ENCODE data around the gene FOLH1. TPM values are rescaled to one million over a fixed set of nuclear protein-coding genes. Genes with fewer than 3 reads are reported as not detected.
"Not testable (repeated sequence)": the region's sequence is repeated elsewhere in the genome, so short reads cannot be mapped to it uniquely, and the experiment has no call there.

Gene FOLH1
- total RNA-seq, 1 experiment from 2014 or later: not detected

DNA sequence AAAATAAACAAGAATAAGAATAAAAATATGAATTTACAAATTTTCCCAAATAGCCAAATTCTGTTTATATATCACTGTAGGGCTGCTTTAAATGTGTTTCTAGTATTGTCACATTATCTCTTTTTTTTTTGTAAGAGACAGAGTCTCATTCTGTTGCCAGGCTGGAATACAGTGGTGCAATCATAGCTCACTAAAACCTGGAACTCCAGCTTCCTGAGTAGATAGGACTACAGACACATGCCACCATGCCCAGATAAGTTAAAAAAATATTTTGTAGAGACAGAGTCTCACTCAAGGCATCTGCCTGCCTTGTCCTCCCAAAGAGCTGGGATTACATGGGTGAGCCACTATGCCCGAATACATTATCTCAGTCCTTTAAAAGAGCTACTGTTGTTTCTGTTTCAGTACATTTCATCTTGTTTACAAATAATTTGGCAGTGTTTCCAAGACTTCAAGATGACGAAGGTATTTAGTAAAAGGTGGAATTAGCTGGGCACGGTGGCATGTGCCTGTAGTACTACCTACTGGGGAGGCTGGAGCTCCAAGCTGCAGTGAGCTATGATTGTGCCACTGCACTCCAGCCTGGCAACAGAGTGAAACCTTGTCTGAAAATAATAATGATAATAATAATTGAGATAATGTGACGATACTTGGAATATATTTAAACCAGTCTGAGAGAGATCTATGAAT is 6.0 kb downstream of the FOLH1 start:
- RAD21 ChIA-PET (ENCODE audit: low non-redundant PET in 1 of 2, low total read pairs in 2 of 2, uncharacterized antibody in 2 of 2, unreplicated experiment in 2 of 2): no interaction called here
- POLR2A ChIA-PET: no interaction called here

DNA sequence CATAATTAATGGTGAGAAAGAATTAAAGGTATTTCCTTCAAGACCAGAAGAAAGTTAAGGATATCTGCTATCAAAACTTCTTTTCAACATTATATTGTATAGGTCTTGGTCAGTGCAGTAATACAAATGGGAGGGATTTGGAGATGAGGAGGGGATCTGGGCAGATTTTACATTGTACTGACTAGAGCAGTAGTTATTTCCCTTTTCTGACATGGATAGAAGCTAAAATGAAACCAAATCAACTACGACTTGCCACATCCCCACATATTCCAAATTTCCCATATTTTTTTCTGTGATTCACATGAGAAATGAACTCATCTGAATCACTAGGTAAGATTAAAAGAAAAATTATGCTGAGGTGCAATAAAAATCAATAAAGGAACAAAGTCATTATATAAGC is 11.6 kb downstream of the FOLH1 start:
- H2AFZ ChIP-seq (ENCODE audit: low read depth, low read length, poor library complexity, severe bottlenecking); H3K79me2 ChIP-seq (ENCODE audit: insufficient read depth, low read length); H3K27me3 ChIP-seq (ENCODE audit: insufficient read depth, low read length); H3K4me2 ChIP-seq (ENCODE audit: low read length); H3K4me1 ChIP-seq (ENCODE audit: control insufficient read depth in 1 of 2, insufficient read depth in 2 of 2, low read length in 2 of 2); H4K20me1 ChIP-seq (ENCODE audit: insufficient read depth); H3K36me3 ChIP-seq (ENCODE audit: control insufficient read depth in 1 of 2, insufficient read depth in 2 of 2, low read length in 2 of 2); ATAC-seq; intact Hi-C loops (cut with micrococcal nuclease); H3K4me3 ChIP-seq (replicated peaks in 1 of 2; ENCODE audit: low read depth in 1 of 2, low read length in 2 of 2); DNase-seq (ENCODE audit: low read depth, low spot score); H3K9me2 ChIP-seq (ENCODE audit: insufficient read depth); H3K27ac ChIP-seq (ENCODE audit: low read depth, low read length); RAD21 ChIA-PET (ENCODE audit: low non-redundant PET in 1 of 2, low total read pairs in 2 of 2, uncharacterized antibody in 2 of 2, unreplicated experiment in 2 of 2); POLR2A ChIA-PET; H3K9me3 ChIP-seq (ENCODE audit: control insufficient read depth in 1 of 2, insufficient read depth in 1 of 2, low read depth in 1 of 2, low read length in 2 of 2); CTCF ChIA-PET; BruUV-seq (replicated peaks); H3K9ac ChIP-seq (ENCODE audit: low read length): not testable (repeated sequence)

More for the DNA sequence above, 6.0 kb downstream of the FOLH1 start:
- H4K20me1 ChIP-seq (ENCODE audit: insufficient read depth): no peaks in the 10 kb centered on the region
- no peak overlapping the region for H3K9ac ChIP-seq (ENCODE audit: low read length)
- H3K9me2 ChIP-seq (ENCODE audit: insufficient read depth): no peaks in the 10 kb centered on the region
- no peak overlapping the region for H3K4me2 ChIP-seq (ENCODE audit: low read length)
- no peaks in the 10 kb centered on the region for H3K27me3 ChIP-seq (ENCODE audit: insufficient read depth, low read length)
- intact Hi-C loops (cut with micrococcal nuclease): no loop called here
- CTCF ChIA-PET: no interaction called here
- no peak overlapping the region for H2AFZ ChIP-seq (ENCODE audit: low read depth, low read length, poor library complexity, severe bottlenecking)
- no TSS peak for BruUV-seq (replicated peaks)
- DNase-seq (ENCODE audit: low read depth, low spot score) (no peak), ATAC-seq (no peak)
- H3K9me3 ChIP-seq (ENCODE audit: control insufficient read depth in 1 of 2, insufficient read depth in 1 of 2, low read depth in 1 of 2, low read length in 2 of 2): no peaks in the 10 kb centered on the region; a peak in 1 of 4 replicates
- H3K27ac ChIP-seq (ENCODE audit: low read depth, low read length): no peak overlapping the region
- no peaks in the 10 kb centered on the region for H3K79me2 ChIP-seq (ENCODE audit: insufficient read depth, low read length)
- H3K4me1 ChIP-seq (ENCODE audit: control insufficient read depth in 1 of 2, insufficient read depth in 2 of 2, low read length in 2 of 2): no peaks in the 10 kb centered on the region
- no peak overlapping the region for H3K4me3 ChIP-seq (replicated peaks in 1 of 2; ENCODE audit: low read depth in 1 of 2, low read length in 2 of 2)
- TF ChIP-seq YY1 (IDR thresholded peaks at IDR 0.05; ENCODE audit: extremely low read depth, insufficient replicate concordance, low read depth, low read length) (no peak), EZH2 (IDR thresholded peaks at IDR 0.05) (no peak), SIN3A (IDR thresholded peaks at IDR 0.05; ENCODE audit: low read depth) (no peak), SP1 (IDR thresholded peaks at IDR 0.05; ENCODE audit: low read depth) (no peak), CEBPB (IDR thresholded peaks at IDR 0.05; ENCODE audit: low read depth) (no peak), SRF (IDR thresholded peaks at IDR 0.05; ENCODE audit: low read depth) (no peak)
- TF ChIP-seq, protein P1, sequence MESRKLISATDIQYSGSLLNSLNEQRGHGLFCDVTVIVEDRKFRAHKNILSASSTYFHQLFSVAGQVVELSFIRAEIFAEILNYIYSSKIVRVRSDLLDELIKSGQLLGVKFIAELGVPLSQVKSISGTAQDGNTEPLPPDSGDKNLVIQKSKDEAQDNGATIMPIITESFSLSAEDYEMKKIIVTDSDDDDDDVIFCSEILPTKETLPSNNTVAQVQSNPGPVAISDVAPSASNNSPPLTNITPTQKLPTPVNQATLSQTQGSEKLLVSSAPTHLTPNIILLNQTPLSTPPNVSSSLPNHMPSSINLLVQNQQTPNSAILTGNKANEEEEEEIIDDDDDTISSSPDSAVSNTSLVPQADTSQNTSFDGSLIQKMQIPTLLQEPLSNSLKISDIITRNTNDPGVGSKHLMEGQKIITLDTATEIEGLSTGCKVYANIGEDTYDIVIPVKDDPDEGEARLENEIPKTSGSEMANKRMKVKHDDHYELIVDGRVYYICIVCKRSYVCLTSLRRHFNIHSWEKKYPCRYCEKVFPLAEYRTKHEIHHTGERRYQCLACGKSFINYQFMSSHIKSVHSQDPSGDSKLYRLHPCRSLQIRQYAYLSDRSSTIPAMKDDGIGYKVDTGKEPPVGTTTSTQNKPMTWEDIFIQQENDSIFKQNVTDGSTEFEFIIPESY (IDR thresholded peaks at IDR 0.05; ENCODE audit: extremely low read depth, insufficient replicate concordance, low read length): no peak
- H3K36me3 ChIP-seq (ENCODE audit: control insufficient read depth in 1 of 2, insufficient read depth in 2 of 2, low read length in 2 of 2): no peaks in the 10 kb centered on the region

DNA sequence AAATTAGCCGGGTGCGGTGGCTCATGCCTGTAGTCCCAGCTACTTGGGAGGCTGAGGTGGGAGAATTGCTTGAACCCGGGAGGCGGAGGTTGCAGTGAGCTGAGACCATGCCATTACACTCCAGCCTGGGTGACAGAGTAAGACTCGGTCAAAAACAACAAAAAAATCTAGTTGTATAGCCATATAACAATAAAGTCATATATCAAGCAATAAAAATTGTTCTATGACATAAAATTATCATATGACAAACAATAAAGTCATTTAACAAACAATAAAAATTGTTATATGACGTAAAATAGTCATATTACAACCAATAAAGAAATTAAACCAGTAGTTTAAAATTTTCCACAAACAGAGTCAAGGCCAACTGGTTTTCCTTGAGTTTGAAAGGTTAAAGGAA is 12.4 kb downstream of the FOLH1 start:
- RAD21 ChIA-PET (ENCODE audit: low non-redundant PET in 1 of 2, low total read pairs in 2 of 2, uncharacterized antibody in 2 of 2, unreplicated experiment in 2 of 2); H3K27me3 ChIP-seq (ENCODE audit: insufficient read depth, low read length); H3K4me2 ChIP-seq (ENCODE audit: low read length); H3K9me3 ChIP-seq (ENCODE audit: control insufficient read depth in 1 of 2, insufficient read depth in 1 of 2, low read depth in 1 of 2, low read length in 2 of 2); H3K9ac ChIP-seq (ENCODE audit: low read length); H3K4me3 ChIP-seq (replicated peaks in 1 of 2; ENCODE audit: low read depth in 1 of 2, low read length in 2 of 2); H4K20me1 ChIP-seq (ENCODE audit: insufficient read depth); H2AFZ ChIP-seq (ENCODE audit: low read depth, low read length, poor library complexity, severe bottlenecking); BruUV-seq (replicated peaks); H3K9me2 ChIP-seq (ENCODE audit: insufficient read depth); POLR2A ChIA-PET; intact Hi-C loops (cut with micrococcal nuclease); H3K79me2 ChIP-seq (ENCODE audit: insufficient read depth, low read length); ATAC-seq; DNase-seq (ENCODE audit: low read depth, low spot score); CTCF ChIA-PET; H3K27ac ChIP-seq (ENCODE audit: low read depth, low read length); H3K36me3 ChIP-seq (ENCODE audit: control insufficient read depth in 1 of 2, insufficient read depth in 2 of 2, low read length in 2 of 2); H3K4me1 ChIP-seq (ENCODE audit: control insufficient read depth in 1 of 2, insufficient read depth in 2 of 2, low read length in 2 of 2): not testable (repeated sequence)

All from HCT116 (cell line).